DMS153 treated with DMSO at 0.1 percent for 48 hours (cell line): Measurements from ENCODE around the gene ZNF366.

Experiments used
- DNase-seq: peaks from one replicate; lab custom pipeline; 2025; ENCODE audit not compliant: unreplicated experiment; lab: John Stamatoyannopoulos, UW

Gene ZNF366

GRCh38 chr5:72519111-72519510 lies 11.9 kb upstream of the ZNF366 start:
- no peak for DNase-seq

GRCh38 chr5:72518001-72518683 lies 10.9 kb upstream of the ZNF366 start:
- no peak for DNase-seq

- no peak for DNase-seq
Observed at GRCh38 chr5:72516916-72517315, 9.7 kb upstream of the ZNF366 start.

- no peak for DNase-seq
Observed at GRCh38 chr5:72515211-72515610, 8.0 kb upstream of the ZNF366 start.

- DNase-seq = no peak
Observed at GRCh38 chr5:72512593-72512860, 5.3 kb upstream of the ZNF366 start.

GRCh38 chr5:72511774-72512592 lies 4.8 kb upstream of the ZNF366 start:
- DNase-seq = no peak

GRCh38 chr5:72511366-72511765 lies 4.2 kb upstream of the ZNF366 start:
- no peak for DNase-seq

GRCh38 chr5:72510610-72511181 lies 3.5 kb upstream of the ZNF366 start:
- DNase-seq = no peak

GRCh38 chr5:72509401-72509800 lies 2.2 kb upstream of the ZNF366 start:
- DNase-seq = no peak

- no peak for DNase-seq
Observed at GRCh38 chr5:72508241-72509170, 1.3 kb upstream of the ZNF366 start.

- DNase-seq = no peak
Observed at GRCh38 chr5:72507907-72508238, 663 bp upstream of the ZNF366 start.

- no peak for DNase-seq
Observed at GRCh38 chr5:72506158-72506549, 1.1 kb downstream of the ZNF366 start.

- DNase-seq = no peak
Observed at GRCh38 chr5:72505539-72506157, 1.6 kb downstream of the ZNF366 start.

- DNase-seq = no peak
Observed at GRCh38 chr5:72505016-72505415, 2.2 kb downstream of the ZNF366 start.

- DNase-seq = no peak
Observed at GRCh38 chr5:72503888-72504491, 3.2 kb downstream of the ZNF366 start.

- no peak for DNase-seq
Observed at GRCh38 chr5:72501488-72501887, 5.7 kb downstream of the ZNF366 start.

GRCh38 chr5:72499730-72500129 lies 7.5 kb downstream of the ZNF366 start:
- DNase-seq = no peak

- DNase-seq = no peak
Observed at GRCh38 chr5:72499090-72499489, 8.1 kb downstream of the ZNF366 start.

- DNase-seq = no peak
Observed at GRCh38 chr5:72498284-72498683, 8.9 kb downstream of the ZNF366 start.

- no peak for DNase-seq
Observed at GRCh38 chr5:72497823-72498222, 9.4 kb downstream of the ZNF366 start.

GRCh38 chr5:72495410-72495809 lies 11.8 kb downstream of the ZNF366 start:
- no peak for DNase-seq
